Measurements from ENCODE around the gene RBMS1.

DNA sequence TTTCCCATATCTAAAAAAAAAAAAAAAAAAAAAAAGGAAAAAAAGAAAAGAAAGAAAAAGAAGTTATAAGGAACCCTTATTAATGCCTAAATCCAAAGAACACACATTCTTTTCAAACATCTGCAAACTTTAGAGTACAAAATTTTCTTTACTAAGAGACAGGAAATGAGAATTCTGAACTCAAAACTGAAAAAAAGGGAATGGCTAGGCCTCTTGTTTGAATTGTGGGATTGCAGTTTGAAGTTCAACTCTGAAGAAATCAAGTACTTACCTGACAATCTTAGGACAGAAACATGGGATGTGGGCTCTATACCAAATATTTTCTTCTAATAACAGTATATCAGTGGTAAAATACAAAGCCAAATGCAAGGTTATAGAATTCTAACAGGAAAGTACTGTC lies 175.4 kb downstream of the RBMS1 start:
- no peak for TF ChIP-seq POLR2AphosphoS5 (IDR thresholded peaks at IDR 0.05; ENCODE audit: low read depth, low read length)
- no peak for TF ChIP-seq TAF1 (IDR thresholded peaks at IDR 0.05; ENCODE audit: borderline replicate concordance, insufficient read depth, low read length)
- TF ChIP-seq, protein P1, sequence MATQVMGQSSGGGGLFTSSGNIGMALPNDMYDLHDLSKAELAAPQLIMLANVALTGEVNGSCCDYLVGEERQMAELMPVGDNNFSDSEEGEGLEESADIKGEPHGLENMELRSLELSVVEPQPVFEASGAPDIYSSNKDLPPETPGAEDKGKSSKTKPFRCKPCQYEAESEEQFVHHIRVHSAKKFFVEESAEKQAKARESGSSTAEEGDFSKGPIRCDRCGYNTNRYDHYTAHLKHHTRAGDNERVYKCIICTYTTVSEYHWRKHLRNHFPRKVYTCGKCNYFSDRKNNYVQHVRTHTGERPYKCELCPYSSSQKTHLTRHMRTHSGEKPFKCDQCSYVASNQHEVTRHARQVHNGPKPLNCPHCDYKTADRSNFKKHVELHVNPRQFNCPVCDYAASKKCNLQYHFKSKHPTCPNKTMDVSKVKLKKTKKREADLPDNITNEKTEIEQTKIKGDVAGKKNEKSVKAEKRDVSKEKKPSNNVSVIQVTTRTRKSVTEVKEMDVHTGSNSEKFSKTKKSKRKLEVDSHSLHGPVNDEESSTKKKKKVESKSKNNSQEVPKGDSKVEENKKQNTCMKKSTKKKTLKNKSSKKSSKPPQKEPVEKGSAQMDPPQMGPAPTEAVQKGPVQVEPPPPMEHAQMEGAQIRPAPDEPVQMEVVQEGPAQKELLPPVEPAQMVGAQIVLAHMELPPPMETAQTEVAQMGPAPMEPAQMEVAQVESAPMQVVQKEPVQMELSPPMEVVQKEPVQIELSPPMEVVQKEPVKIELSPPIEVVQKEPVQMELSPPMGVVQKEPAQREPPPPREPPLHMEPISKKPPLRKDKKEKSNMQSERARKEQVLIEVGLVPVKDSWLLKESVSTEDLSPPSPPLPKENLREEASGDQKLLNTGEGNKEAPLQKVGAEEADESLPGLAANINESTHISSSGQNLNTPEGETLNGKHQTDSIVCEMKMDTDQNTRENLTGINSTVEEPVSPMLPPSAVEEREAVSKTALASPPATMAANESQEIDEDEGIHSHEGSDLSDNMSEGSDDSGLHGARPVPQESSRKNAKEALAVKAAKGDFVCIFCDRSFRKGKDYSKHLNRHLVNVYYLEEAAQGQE (IDR thresholded peaks at IDR 0.05; ENCODE audit: insufficient read depth in 1 of 2, low read depth in 2 of 2, low read length in 2 of 2): no peak
- no peak for TF ChIP-seq SIN3A (IDR thresholded peaks at IDR 0.05; ENCODE audit: borderline replicate concordance, insufficient read depth, low read length)
- no peak for TF ChIP-seq FOXP2 (optimal IDR thresholded peaks at IDR 0.05; ENCODE audit: borderline replicate concordance, extremely low read depth, extremely low read length, insufficient read depth)
